GM12878 (cell line): ENCODE measurements around the gene NOP16. TPM values are rescaled to one million over a fixed set of nuclear protein-coding genes. Genes with fewer than 3 reads are reported as not detected.

Source experiments
- ATAC-seq: fragments of 200-7000 bp; cut with Tn5 transposase; 3 replicates; pipeline ENCODE4 v1.9.1; 2020; ENCODE audit warnings: mild to moderate bottlenecking, moderate library complexity
- BruUV-seq: library from RNA; stranded (reverse); fragments of 400-500 nt; replicated peaks from 2 replicates; lab custom pipeline; 2021; lab: Mats Ljungman, UMichigan
- CTCF ChIA-PET: fragments of 300-600 bp; sonication (Branson Sonifier 250); formaldehyde crosslinking; extraction: SDS; loops from one replicate; lab custom pipeline; 2021; ENCODE audit warnings: inconsistent platforms; lab: Yijun Ruan, JAX
- POLR2A ChIA-PET: fragments of 350-600 bp; formaldehyde crosslinking; extraction: SDS; loops from one replicate; lab custom pipeline; 2021; ENCODE audit warnings: inconsistent platforms; lab: Charles Lee
- RAD21 ChIA-PET: fragments of 300-600 bp; sonication (Branson Sonifier 250); formaldehyde crosslinking; loops from one replicate; lab custom pipeline; 2023; ENCODE audit warnings: antibody characterized with exemption; ENCODE audit not compliant: unreplicated experiment; lab: Charles Lee
- SMC1A ChIA-PET: fragments of 300-600 bp; sonication (Branson Sonifier 250); formaldehyde crosslinking; loops from one replicate; lab custom pipeline; 2023; ENCODE audit not compliant: unreplicated experiment, uncharacterized antibody; lab: Charles Lee
- DNase-seq: peaks from one replicate; pipeline ENCODE4 v3.0.0-alpha.2; 2011; ENCODE audit warnings: low read depth, low spot score
- FAIRE-seq: peaks from 3 replicates; lab custom pipeline; 2011; peaks lifted over from hg19 to GRCh38; lab: Jason Lieb, UNC
- H2AFZ ChIP-seq: 2 replicates; pipeline ENCODE4 v1.6.0; 2011; ENCODE audit warnings: low read depth, low read length, control low read depth; ENCODE audit not compliant: control insufficient read depth
- H3K27ac ChIP-seq: 2 replicates; pipeline ENCODE4 v1.5.1; 2011; ENCODE audit warnings: control low read depth; ENCODE audit not compliant: control insufficient read depth, insufficient read depth
- H3K27me3 ChIP-seq, 2 experiments: replicated peaks in 1 of 2; 2 replicates each; pipeline versions ENCODE4 v1.6.0 to v1.6.1; 2011; ENCODE audit warnings: low read length in 1 of 2; ENCODE audit not compliant: control insufficient read depth in 2 of 2, insufficient read depth in 2 of 2
- H3K36me3 ChIP-seq, 2 experiments: 2 replicates each; pipeline ENCODE4 v1.5.1; 2011; ENCODE audit warnings: low read length in 1 of 2; ENCODE audit not compliant: control insufficient read depth in 2 of 2, insufficient read depth in 2 of 2
- H3K4me1 ChIP-seq: 2 replicates; pipeline ENCODE4 v1.6.1; 2011; ENCODE audit warnings: mild to moderate bottlenecking, low read length, moderate library complexity, mixed read lengths; ENCODE audit not compliant: control insufficient read depth, insufficient read depth
- H3K4me2 ChIP-seq: 2 replicates; pipeline ENCODE4 v1.6.0; 2011; ENCODE audit warnings: control low read depth; ENCODE audit not compliant: control insufficient read depth, insufficient read depth
- H3K4me3 ChIP-seq: fragments of 200-600 bp; sonication (generic); 2 replicates; pipeline ENCODE4 v1.5.1; 2016
- H3K79me2 ChIP-seq: 2 replicates; pipeline ENCODE4 v1.6.0; 2011; ENCODE audit warnings: low read length; ENCODE audit not compliant: control insufficient read depth, insufficient read depth
- H3K9ac ChIP-seq: 2 replicates; pipeline ENCODE4 v1.8.0; 2011; ENCODE audit warnings: low read length, control low read depth, mixed read lengths; ENCODE audit not compliant: control insufficient read depth, insufficient read depth
- H3K9me3 ChIP-seq: replicated peaks from 3 replicates; pipeline ENCODE4 v1.5.1; 2011; ENCODE audit warnings: mild to moderate bottlenecking, low read length; ENCODE audit not compliant: control insufficient read depth, insufficient read depth
- H4K20me1 ChIP-seq: 2 replicates; pipeline ENCODE4 v1.6.0; 2011; ENCODE audit not compliant: control insufficient read depth, insufficient read depth
- ATF7 ChIP-seq: fragments of 450-650 bp; IDR thresholded peaks from 2 replicates; pipeline ENCODE4 v1.6.1; 2016; ENCODE audit warnings: low read depth, mild to moderate bottlenecking
- CHD2 ChIP-seq: IDR thresholded peaks from 2 replicates; pipeline ENCODE4 v1.6.1; 2011; ENCODE audit warnings: low read depth, low read length, improper control_type of control experiment, borderline replicate concordance
- EED ChIP-seq: sonication (generic); IDR thresholded peaks from 2 replicates; pipeline ENCODE4 v1.6.1; 2016; ENCODE audit warnings: antibody characterized with exemption, low read depth
- ESRRA ChIP-seq: IDR thresholded peaks from 2 replicates; pipeline ENCODE4 v1.6.1; 2012; ENCODE audit warnings: mild to moderate bottlenecking, low read length, improper control_type of control experiment
- EZH2 ChIP-seq: IDR thresholded peaks from 2 replicates; pipeline ENCODE4 v1.6.1; 2012; ENCODE audit warnings: low read depth, mild to moderate bottlenecking, control low read depth, inconsistent platforms, low read length, borderline replicate concordance; ENCODE audit not compliant: control insufficient read depth
- HDAC2 ChIP-seq: fragments of 200-600 bp; sonication (generic); IDR thresholded peaks from 2 replicates; pipeline ENCODE4 v1.6.1; 2017
- HDGF ChIP-seq: fragments of 450-650 bp; IDR thresholded peaks from 2 replicates; pipeline ENCODE4 v1.6.1; 2016; ENCODE audit warnings: antibody characterized with exemption
- IKZF2 ChIP-seq, 2 experiments: fragments of 450-650 bp; IDR thresholded peaks; 2 replicates each; pipeline ENCODE4 v1.6.1; 2017; ENCODE audit warnings: mild to moderate bottlenecking in 2 of 2, moderate library complexity in 2 of 2
- JUNB ChIP-seq: IDR thresholded peaks from 2 replicates; pipeline ENCODE4 v1.6.1; 2016; ENCODE audit warnings: antibody characterized with exemption, mild to moderate bottlenecking
- LARP7 ChIP-seq: fragments of 450-650 bp; IDR thresholded peaks from 2 replicates; pipeline ENCODE4 v1.6.1; 2017; ENCODE audit warnings: mild to moderate bottlenecking
- MTA2 ChIP-seq: fragments of 450-650 bp; IDR thresholded peaks from 2 replicates; pipeline ENCODE4 v1.6.1; 2016; ENCODE audit warnings: low read depth, mild to moderate bottlenecking, moderate library complexity
- NFYA ChIP-seq: IDR thresholded peaks from 2 replicates; pipeline ENCODE4 v1.6.1; 2011; ENCODE audit warnings: low read depth, mild to moderate bottlenecking, low read length, improper control_type of control experiment, borderline replicate concordance
- PAX5 ChIP-seq: IDR thresholded peaks from 2 replicates; pipeline ENCODE4 v1.6.1; 2011; ENCODE audit warnings: low read depth, low read length, borderline replicate concordance
- PML ChIP-seq: IDR thresholded peaks from 2 replicates; pipeline ENCODE4 v1.6.1; 2012; ENCODE audit warnings: low read length, inconsistent platforms
- RELA ChIP-seq: fragments of 450-650 bp; IDR thresholded peaks from 2 replicates; pipeline ENCODE4 v1.8.0; 2014; ENCODE audit warnings: borderline replicate concordance; ENCODE audit not compliant: partially characterized antibody
- RUNX3 ChIP-seq: IDR thresholded peaks from 2 replicates; pipeline ENCODE4 v1.6.1; 2012; ENCODE audit warnings: low read length, inconsistent platforms
- SPI1 ChIP-seq: IDR thresholded peaks from 2 replicates; pipeline ENCODE4 v1.6.1; 2011; ENCODE audit warnings: low read depth, mild to moderate bottlenecking, low read length, moderate library complexity, borderline replicate concordance; ENCODE audit not compliant: insufficient read depth
- TCF12 ChIP-seq: IDR thresholded peaks from 2 replicates; pipeline ENCODE4 v1.6.1; 2011; ENCODE audit warnings: low read depth, mild to moderate bottlenecking, low read length
- TCF7 ChIP-seq: IDR thresholded peaks from 2 replicates; pipeline ENCODE4 v1.6.1; 2014; ENCODE audit warnings: antibody characterized with exemption, borderline replicate concordance
- YBX1 ChIP-seq: fragments of 450-650 bp; IDR thresholded peaks from 2 replicates; pipeline ENCODE4 v1.6.1; 2016; ENCODE audit warnings: antibody characterized with exemption
- WGBS: methylation state at CpG from one replicate; pipeline ENCODE4 v1.1.6; 2016; ENCODE audit warnings: low lambda C conversion rate; ENCODE audit not compliant: insufficient replicate concordance, insufficient coverage; ENCODE audit errors: missing lambda C conversion rate; 5-methylcytosine and 5-hydroxymethylcytosine counted together
- in situ Hi-C: fragments of 300-500 bp; cut with MboI; formaldehyde crosslinking; loops from 9 replicates; pipeline ENCODE4 v1.14.3; 2018; ENCODE audit warnings: mixed read lengths
- intact Hi-C: fragments of 100-400 bp; cut with micrococcal nuclease; formaldehyde crosslinking; loops from one replicate; pipeline ENCODE4 v1.14.2; 2022; ENCODE audit not compliant: unreplicated experiment
- polyA plus RNA-seq, 11 experiments: library from polyadenylated mRNA; depleted of rRNA in 4 of 11; unstranded in 6 of 11; stranded (reverse) in 5 of 11; fragments of >200 nt; fragmentation: Nextera tagmentation in 4 of 11; fragmentation: Illumina TruSeq in 1 of 11; extraction: Ambion mirVana in 4 of 11; extraction: Trizol in 1 of 11; gene quantifications; 1 replicate in 1 of 11; 2 replicates in 10 of 11; pipeline versions ENCODE4 v1.2.1 to v1.2.3, GENCODE V29; 2011 to 2016; ENCODE audit warnings: inconsistent platforms in 2 of 11, missing spikeins in 2 of 11, low read depth in 1 of 11
- total RNA-seq, 4 experiments: library from RNA; depleted of rRNA in 3 of 4; stranded (reverse); fragments of >200 nt in 3 of 4; fragmentation: Illumina TruSeq in 1 of 4; extraction: Trizol in 1 of 4; gene quantifications; 2 replicates each; pipeline versions ENCODE4 v1.2.1 to v1.2.3, GENCODE V29; 2013 to 2021
- TF ChIP-seq, protein P1 (sequence below): fragments of 450-650 bp; IDR thresholded peaks from 2 replicates; pipeline ENCODE4 v1.6.1; 2017; ENCODE audit warnings: low read depth, mild to moderate bottlenecking, moderate library complexity

NOP16 gene
- total and polyA plus RNA-seq, 10 of the 15 experiments (the other 5 are each of a cell fraction or from before 2014, with no cell fraction given): 50.3 to 276 (median 116) TPM

DNA sequence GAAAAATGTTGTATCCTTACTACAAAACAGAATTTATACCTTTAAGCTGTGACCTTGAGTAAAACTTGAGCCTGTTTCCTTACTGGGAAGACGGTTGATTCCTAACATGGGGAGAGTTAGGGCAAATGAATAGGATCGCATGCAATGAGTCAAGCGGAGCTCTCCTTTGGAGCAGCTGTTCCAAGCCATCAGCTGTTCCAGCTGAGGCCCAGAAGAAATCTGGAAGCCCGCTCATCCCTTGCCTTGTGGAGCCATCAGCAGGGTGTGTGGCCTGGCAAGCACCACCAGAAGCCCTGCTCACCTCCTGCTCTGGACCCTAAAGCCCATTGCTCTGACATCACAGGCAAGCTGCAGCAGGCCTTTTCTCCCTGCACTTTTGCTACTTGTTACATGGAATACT, 34.9 kb downstream of the NOP16 start (continued):
- TF ChIP-seq SPI1 (no peak), JUNB (no peak), YBX1 (no peak), ESRRA (no peak), LARP7 (no peak)
- TF ChIP-seq, all 136 proteins: peak for 0

DNA sequence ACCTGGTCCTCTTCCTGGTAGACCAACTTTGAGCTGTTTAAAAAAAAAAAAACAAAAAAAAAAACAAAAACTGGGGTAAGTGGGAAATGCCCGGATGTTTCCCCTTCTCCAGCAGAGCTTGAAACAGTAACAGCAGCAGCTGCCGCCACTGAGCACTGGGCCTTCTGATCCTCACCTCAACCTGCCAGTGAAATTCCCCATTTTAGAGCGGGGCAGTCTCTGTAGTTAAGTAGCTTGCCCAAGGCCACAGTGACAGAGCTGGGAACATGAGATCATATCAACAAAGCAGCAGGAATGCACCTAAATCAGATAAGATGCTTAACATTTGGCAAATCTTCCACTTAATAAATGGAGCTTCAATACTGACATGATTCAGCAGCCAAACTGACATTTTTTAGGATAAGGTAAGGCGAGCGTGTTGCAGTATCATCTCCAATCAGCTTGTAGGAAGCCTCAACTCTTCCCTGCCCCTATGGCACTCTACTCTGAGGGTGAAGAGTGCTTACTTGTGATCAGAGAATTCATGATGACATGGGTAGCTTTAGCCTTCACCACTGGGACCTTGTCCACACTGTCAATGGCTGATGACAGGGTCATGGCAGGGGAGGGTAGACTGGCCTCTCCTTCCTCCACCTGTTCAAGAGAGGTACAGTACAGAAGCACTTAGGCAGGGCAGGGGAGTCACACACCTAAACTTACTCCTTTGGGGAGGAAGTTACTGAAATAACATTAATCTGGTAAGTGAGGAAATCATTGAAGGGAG, 36.1 kb downstream of the NOP16 start:
- Histone ChIP-seq H3K4me1 (peaks cover 4% of the 10 kb centered on the region), H3K27ac (peak overlapping the region; percentile 57), H4K20me1 (peaks cover 4% of the 10 kb centered on the region; the same call in 1 of the 2 replicates), H2AFZ (no peak overlapping the region), H3K4me3 (no peak overlapping the region), H3K9ac (no peak overlapping the region; the same call in 1 of the 2 replicates), H3K36me3 (peaks cover 19 to 20% of the 10 kb centered on the region in 2 experiments), H3K9me3 (no peaks in the 10 kb centered on the region), H3K79me2 (peaks cover 12% of the 10 kb centered on the region), H3K27me3 (no peaks in the 10 kb centered on the region), H3K4me2 (peak overlapping the region; percentile 38)
- no TSS peak for BruUV-seq
- intact Hi-C loops: no loop called here
- RAD21 ChIA-PET: interaction anchor here (1.1 to 3.9 kb wide), 2 partner anchors 9 to 33 kb away, joined by 3 to 29 read pairs; partner anchors contain the start of gene KIAA1191
- SMC1A ChIA-PET: interaction anchor here (0.6 to 4.3 kb wide), 6 partner anchors 9 to 72 kb away, joined by 3 to 36 read pairs (median 3); partner anchors contain the start of genes HIGD2A, KIAA1191 and NOP16
- FAIRE-seq (peak; percentile 49), DNase-seq (peak; percentile 45), ATAC-seq (peak; percentile 94)
- CTCF ChIA-PET: interaction anchor here (0.6 to 1.6 kb wide), 6 partner anchors 9 to 865 kb away, joined by 3 to 11 read pairs (median 3); partner anchors contain the start of gene KIAA1191
- in situ Hi-C loops: no loop called here
- POLR2A ChIA-PET: interaction anchor here (0.5 to 4.0 kb wide), 7 partner anchors 9 to 191 kb away, joined by 3 to 41 read pairs (median 4); partner anchors contain the start of genes HIGD2A, KIAA1191 and NOP16
- WGBS: 46% methylated on average over 5 of the region's 5 CpGs
- TF ChIP-seq NFYA (no peak), MTA2 (no peak), RELA (peak; percentile 86), RUNX3 (peak; percentile 36; the same call in 1 of the 2 replicates), CHD2 (no peak), TCF7 (no peak), EZH2 (no peak), HDAC2 (no peak), EED (peak; percentile 55), ATF7 (0 out of 2 replicates have a peak, but pooled peaks have one; percentile 11), PML (no peak), PAX5 (0 out of 2 replicates have a peak, but pooled peaks have one; percentile 41), IKZF2 (IDR thresholded peaks at IDR 0.05) (peak; percentile 14 to 36; a peak in 2 of 4 replicates), TCF12 (0 out of 2 replicates have a peak, but pooled peaks have one; percentile 58), HDGF (0 out of 2 replicates have a peak, but pooled peaks have one; percentile 13)
- TF ChIP-seq, protein P1, sequence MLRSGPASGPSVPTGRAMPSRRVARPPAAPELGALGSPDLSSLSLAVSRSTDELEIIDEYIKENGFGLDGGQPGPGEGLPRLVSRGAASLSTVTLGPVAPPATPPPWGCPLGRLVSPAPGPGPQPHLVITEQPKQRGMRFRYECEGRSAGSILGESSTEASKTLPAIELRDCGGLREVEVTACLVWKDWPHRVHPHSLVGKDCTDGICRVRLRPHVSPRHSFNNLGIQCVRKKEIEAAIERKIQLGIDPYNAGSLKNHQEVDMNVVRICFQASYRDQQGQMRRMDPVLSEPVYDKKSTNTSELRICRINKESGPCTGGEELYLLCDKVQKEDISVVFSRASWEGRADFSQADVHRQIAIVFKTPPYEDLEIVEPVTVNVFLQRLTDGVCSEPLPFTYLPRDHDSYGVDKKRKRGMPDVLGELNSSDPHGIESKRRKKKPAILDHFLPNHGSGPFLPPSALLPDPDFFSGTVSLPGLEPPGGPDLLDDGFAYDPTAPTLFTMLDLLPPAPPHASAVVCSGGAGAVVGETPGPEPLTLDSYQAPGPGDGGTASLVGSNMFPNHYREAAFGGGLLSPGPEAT: peak; percentile 80; the same call in 1 of the 2 replicates
